PC-3 (cell line): ENCODE results near the gene ITK. TPM values are rescaled to one million over a fixed set of nuclear protein-coding genes. Genes with fewer than 3 reads are reported as not detected.

ENCODE experiments used
- ATAC-seq: fragments of 200-7000 bp; cut with Tn5 transposase; 2 replicates; pipeline ENCODE4 v1.9.1; 2020; ENCODE audit warnings: mild to moderate bottlenecking, moderate library complexity
- BruUV-seq: library from RNA; stranded (reverse); fragments of 400-500 nt; replicated peaks from 2 replicates; lab custom pipeline; 2021; lab: Mats Ljungman, UMichigan
- CTCF ChIA-PET: fragments of 300-600 bp; sonication (Branson Sonifier 250); formaldehyde crosslinking; loops from one replicate; lab custom pipeline; 2022; ENCODE audit warnings: antibody characterized with exemption; lab: Charles Lee
- POLR2A ChIA-PET: fragments of 300-600 bp; sonication (Branson Sonifier 250); formaldehyde crosslinking; loops from one replicate; lab custom pipeline; 2022; ENCODE audit warnings: antibody characterized with exemption; ENCODE audit not compliant: unreplicated experiment; lab: Charles Lee
- DNase-seq: peaks from one replicate; pipeline ENCODE4 v3.0.0-alpha.2; 2015
- H2AFZ ChIP-seq: fragments of 300-600 bp; sonication (generic); 2 replicates; pipeline ENCODE4 v1.6.0; 2016; ENCODE audit warnings: antibody characterized with exemption, low read length
- H3F3A ChIP-seq: fragments of 300-600 bp; sonication (generic); one replicate; pipeline ENCODE4 v1.6.0; 2017; ENCODE audit warnings: antibody characterized with exemption, low read length, control low read depth, mild to moderate bottlenecking; ENCODE audit not compliant: unreplicated experiment
- H3K27ac ChIP-seq: fragments of 300-600 bp; sonication (generic); 2 replicates; pipeline ENCODE4 v1.5.1; 2016; ENCODE audit warnings: mild to moderate bottlenecking, low read length
- H3K27me3 ChIP-seq: fragments of 300-600 bp; sonication (generic); 2 replicates; pipeline ENCODE4 v1.6.1; 2016; ENCODE audit warnings: low read length, mixed read lengths
- H3K36me3 ChIP-seq: fragments of 300-600 bp; sonication (generic); 2 replicates; pipeline ENCODE4 v1.6.1; 2016; ENCODE audit warnings: low read depth, mixed run types, low read length, mixed read lengths
- H3K4me1 ChIP-seq: fragments of 300-600 bp; sonication (generic); 2 replicates; pipeline ENCODE4 v1.5.1; 2016; ENCODE audit warnings: low read length; ENCODE audit not compliant: insufficient read depth
- H3K4me2 ChIP-seq: fragments of 300-600 bp; sonication (generic); 2 replicates; pipeline ENCODE4 v1.6.0; 2016; ENCODE audit warnings: low read length
- H3K4me3 ChIP-seq: fragments of 300-600 bp; sonication (generic); 2 replicates; pipeline ENCODE4 v1.5.1; 2016; ENCODE audit warnings: mild to moderate bottlenecking, low read length, mixed read lengths
- H3K79me2 ChIP-seq: fragments of 300-600 bp; sonication (generic); 2 replicates; pipeline ENCODE4 v1.6.1; 2017; ENCODE audit warnings: low read length, mixed read lengths
- H3K9ac ChIP-seq: fragments of 300-600 bp; sonication (generic); 2 replicates; pipeline ENCODE4 v1.6.0; 2016; ENCODE audit warnings: mild to moderate bottlenecking, low read length
- H3K9me2 ChIP-seq: fragments of 300-600 bp; sonication (generic); replicated peaks from 2 replicates; pipeline ENCODE4 v1.6.1; 2016; ENCODE audit warnings: mixed run types, low read length, mixed read lengths
- H3K9me3 ChIP-seq: fragments of 300-600 bp; sonication (generic); 2 replicates; pipeline ENCODE4 v1.6.1; 2016; ENCODE audit warnings: low read length, mixed read lengths
- H4K20me1 ChIP-seq: fragments of 300-600 bp; sonication (generic); 2 replicates; pipeline ENCODE4 v1.6.1; 2016; ENCODE audit warnings: low read length, mixed read lengths
- CTCF ChIP-seq: fragments of 300-600 bp; sonication (generic); conservative IDR thresholded peaks from 2 replicates; pipeline ENCODE4 v1.5.1; 2017; ENCODE audit warnings: antibody characterized with exemption, low read depth, mild to moderate bottlenecking, low read length
- EZH2 ChIP-seq: fragments of 300-600 bp; sonication (generic); IDR thresholded peaks from one replicate; pipeline ENCODE4 v1.6.1; 2017; ENCODE audit warnings: antibody characterized with exemption, mild to moderate bottlenecking, low read length; ENCODE audit not compliant: unreplicated experiment
- EZH2phosphoT487 ChIP-seq: fragments of 300-600 bp; sonication (generic); IDR thresholded peaks from 2 replicates; pipeline ENCODE4 v1.6.1; 2018; ENCODE audit warnings: mild to moderate bottlenecking, antibody characterized with exemption, low read length, borderline replicate concordance
- intact Hi-C: fragments of 100-400 bp; cut with micrococcal nuclease; formaldehyde crosslinking; loops from 2 replicates; pipeline ENCODE4 v1.9.0; 2023
- total RNA-seq: library from RNA; depleted of rRNA; stranded (reverse); fragments of >200 nt; gene quantifications from 2 replicates; pipeline ENCODE4 v1.2.3, GENCODE V29; 2014

The ITK gene
- total RNA-seq, 1 experiment from 2014 or later: 0.69 TPM

GRCh38 chr5:157165261-157165660, 15.4 kb upstream of the ITK start:
- intact Hi-C loops: no loop called here
- no peaks in the 10 kb centered on the region for H3F3A ChIP-seq
- no peak overlapping the region for H3K27ac ChIP-seq
- H3K4me1 ChIP-seq: no peaks in the 10 kb centered on the region
- H3K27me3 ChIP-seq: peaks cover 91% of the 10 kb centered on the region
- no peaks in the 10 kb centered on the region for H3K36me3 ChIP-seq
- BruUV-seq: no TSS peak
- H3K9me2 ChIP-seq: no peaks in the 10 kb centered on the region
- H2AFZ ChIP-seq: no peak overlapping the region
- no peaks in the 10 kb centered on the region for H4K20me1 ChIP-seq
- H3K4me3 ChIP-seq: no peak overlapping the region
- H3K9ac ChIP-seq: no peak overlapping the region
- POLR2A ChIA-PET: no interaction called here
- H3K9me3 ChIP-seq: no peaks in the 10 kb centered on the region
- no peaks in the 10 kb centered on the region for H3K79me2 ChIP-seq
- ATAC-seq: no peak
- no peak overlapping the region for H3K4me2 ChIP-seq
- DNase-seq: no peak
- CTCF ChIA-PET: no interaction called here
- TF ChIP-seq EZH2 (no peak), EZH2phosphoT487 (no peak), CTCF (no peak)

DNA sequence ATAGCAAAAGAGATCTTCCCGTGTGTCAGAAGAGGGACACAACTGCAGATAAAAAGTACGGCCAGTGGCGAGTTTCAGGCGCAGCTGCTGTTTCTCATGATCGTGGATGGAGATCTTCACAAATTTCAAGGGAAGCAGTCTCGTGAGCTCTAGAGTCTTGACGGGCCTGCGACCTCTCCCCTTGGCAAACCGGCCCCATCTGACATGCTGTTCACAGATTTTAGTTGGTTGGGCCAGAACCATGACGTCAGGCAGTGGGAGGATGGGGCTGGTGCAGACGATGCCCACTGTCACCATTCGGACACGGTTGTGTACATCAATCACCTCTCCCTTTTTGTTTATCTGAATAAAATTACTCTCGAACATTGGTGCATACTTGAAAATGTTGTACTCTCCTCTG, 15.0 kb upstream of the ITK start:
- Histone ChIP-seq H3K36me3 (no peaks in the 10 kb centered on the region), H3F3A (no peaks in the 10 kb centered on the region), H3K4me1 (no peaks in the 10 kb centered on the region), H3K79me2 (no peaks in the 10 kb centered on the region), H3K9me3 (no peaks in the 10 kb centered on the region), H3K27ac (no peak overlapping the region), H3K9me2 (no peaks in the 10 kb centered on the region), H3K9ac (no peak overlapping the region), H3K27me3 (peaks cover 90% of the 10 kb centered on the region), H2AFZ (no peak overlapping the region), H4K20me1 (no peaks in the 10 kb centered on the region), H3K4me3 (no peak overlapping the region), H3K4me2 (no peak overlapping the region)
- ChIA-PET CTCF (no interaction called here), POLR2A (no interaction called here)
- intact Hi-C loops: no loop called here
- TF ChIP-seq EZH2phosphoT487: no peak
- no peak for TF ChIP-seq EZH2
- TF ChIP-seq CTCF: no peak
- no TSS peak for BruUV-seq
- DNase-seq (no peak), ATAC-seq (no peak)

- H3K9me2 ChIP-seq: no peaks in the 10 kb centered on the region
- ChIA-PET CTCF (no interaction called here), POLR2A (no interaction called here)
- H3K79me2 ChIP-seq: no peaks in the 10 kb centered on the region
- no peaks in the 10 kb centered on the region for H3K9me3 ChIP-seq
- BruUV-seq: no TSS peak
- no peaks in the 10 kb centered on the region for H3K4me1 ChIP-seq
- no peak within 1 kb of the TSS for H3K27ac ChIP-seq
- H3F3A ChIP-seq: no peaks in the 10 kb centered on the region
- TF ChIP-seq EZH2phosphoT487 (no peak), EZH2 (no peak), CTCF (no peak)
- no peaks in the 10 kb centered on the region for H4K20me1 ChIP-seq
- H2AFZ ChIP-seq: no peak within 1 kb of the TSS
- no peak for DNase-seq
- no peak within 1 kb of the TSS for H3K4me3 ChIP-seq
- no peak for ATAC-seq
- no peaks in the 10 kb centered on the region for H3K36me3 ChIP-seq
- H3K4me2 ChIP-seq: no peak within 1 kb of the TSS
- intact Hi-C loops: no loop called here
- H3K27me3 ChIP-seq: peaks cover 86% of the 10 kb centered on the region
- no peak within 1 kb of the TSS for H3K9ac ChIP-seq
Observed at GRCh38 chr5:157166214-157167213, 14.1 kb upstream of the ITK start, which contains the start of gene GARIN3. Gene GARIN3, minus strand, starts transcription at chr5:157166264. Its CDS starts 96 bp downstream, at chr5:157166168.
